Neural progenitor cell (in vitro differentiated cells): Measurements from ENCODE around the gene TJP1.
"Not testable (repeated sequence)": the region's sequence is repeated elsewhere in the genome, so short reads cannot be mapped to it uniquely, and the experiment has no call there.

Experiments used
- CTCF ChIP-seq: fragments of 200-600 bp; sonication (generic); IDR thresholded peaks from 2 replicates; pipeline ENCODE4 v1.5.1; 2017; ENCODE audit warnings: antibody characterized with exemption, mild to moderate bottlenecking
- EZH2 ChIP-seq: fragments of 200-600 bp; sonication (generic); IDR thresholded peaks from 2 replicates; pipeline ENCODE4 v1.6.1; 2017; ENCODE audit warnings: antibody characterized with exemption, mild to moderate bottlenecking, moderate library complexity
- EZH2phosphoT487 ChIP-seq: fragments of 200-600 bp; sonication (generic); IDR thresholded peaks from 2 replicates; pipeline ENCODE4 v1.6.1; 2017; ENCODE audit warnings: antibody characterized with exemption

- TF ChIP-seq CTCF, EZH2, EZH2phosphoT487: not testable (repeated sequence)
Observed at GRCh38 chr15:29782816-29783215, 39.5 kb downstream of the TJP1 start.
